ENCODE data around the gene PTMS.

Gene PTMS

GRCh38 chr12:6752921-6753771 lies 13.0 kb upstream of the PTMS start, which contains the start of gene MLF2 (continued):
- TF ChIP-seq CTCF (tag by site-specific recombination; IDR thresholded peaks at IDR 0.05) (no peak; the same call in 1 of the 2 replicates), ZBTB20 (tag by site-specific recombination; IDR thresholded peaks at IDR 0.05) (peak; percentile 87), KLF10 (tag by site-specific recombination; IDR thresholded peaks at IDR 0.05) (peak; percentile 75; the same call in 1 of the 2 replicates), SP7 (tag by site-specific recombination; IDR thresholded peaks at IDR 0.05) (peak; percentile 90), HOXC10 (CRISPR knock-in tag; IDR thresholded peaks at IDR 0.05) (no peak), KLF8 (tag by site-specific recombination; IDR thresholded peaks at IDR 0.05) (peak; percentile 94), OVOL3 (tag by site-specific recombination; IDR thresholded peaks at IDR 0.05) (0 out of 2 replicates have a peak, but pooled peaks have one; percentile 43), ZNF366 (tag by site-specific recombination; conservative IDR thresholded peaks at IDR 0.05) (peak; percentile 82), ZNF639 (tag by site-specific recombination; IDR thresholded peaks at IDR 0.05) (no peak; the same call in 1 of the 2 replicates), ZNF658 (tag by site-specific recombination; IDR thresholded peaks at IDR 0.05) (no peak), ZFP41 (tag by site-specific recombination; IDR thresholded peaks at IDR 0.05; ENCODE audit: borderline replicate concordance) (no peak), ZNF561 (tag by site-specific recombination; IDR thresholded peaks at IDR 0.05; ENCODE audit: borderline replicate concordance) (peak; percentile 83; the same call in 1 of the 2 replicates), ATF2 (tag by site-specific recombination; IDR thresholded peaks at IDR 0.05; ENCODE audit: low read depth) (peak; percentile 99), ZNF2 (tag by site-specific recombination; IDR thresholded peaks at IDR 0.05) (peak; percentile 66), ZNF221 (tag by site-specific recombination; IDR thresholded peaks at IDR 0.05; ENCODE audit: borderline replicate concordance) (0 out of 2 replicates have a peak, but pooled peaks have one; percentile 54), ZNF335 (tag by site-specific recombination; conservative IDR thresholded peaks at IDR 0.05) (peak; percentile 93), INSM2 (tag by site-specific recombination; IDR thresholded peaks at IDR 0.05) (peak; percentile 38; the same call in 1 of the 2 replicates), ZNF398 (tag by site-specific recombination; IDR thresholded peaks at IDR 0.05) (peak; percentile 31; the same call in 1 of the 2 replicates), EGR2 (tag by site-specific recombination; IDR thresholded peaks at IDR 0.05; ENCODE audit: low read depth) (peak; percentile 77), ZNF707 (tag by site-specific recombination; IDR thresholded peaks at IDR 0.05) (no peak), ZFP37 (tag by site-specific recombination; IDR thresholded peaks at IDR 0.05) (peak; percentile 79), ZBTB26 (tag by site-specific recombination; optimal IDR thresholded peaks at IDR 0.05) (peak; percentile 46), ZNF37A (tag by site-specific recombination; IDR thresholded peaks at IDR 0.05) (no peak), ZNF837 (tag by site-specific recombination; IDR thresholded peaks at IDR 0.05) (no peak)
